NCI-H2196 (cell line): ENCODE data around the gene EFCAB8.
"Not testable (repeated sequence)": the region's sequence is repeated elsewhere in the genome, so short reads cannot be mapped to it uniquely, and the experiment has no call there.

Source experiments
- DNase-seq: peaks from one replicate; lab custom pipeline; 2025; ENCODE audit not compliant: unreplicated experiment; lab: John Stamatoyannopoulos, UW

The EFCAB8 gene

DNA sequence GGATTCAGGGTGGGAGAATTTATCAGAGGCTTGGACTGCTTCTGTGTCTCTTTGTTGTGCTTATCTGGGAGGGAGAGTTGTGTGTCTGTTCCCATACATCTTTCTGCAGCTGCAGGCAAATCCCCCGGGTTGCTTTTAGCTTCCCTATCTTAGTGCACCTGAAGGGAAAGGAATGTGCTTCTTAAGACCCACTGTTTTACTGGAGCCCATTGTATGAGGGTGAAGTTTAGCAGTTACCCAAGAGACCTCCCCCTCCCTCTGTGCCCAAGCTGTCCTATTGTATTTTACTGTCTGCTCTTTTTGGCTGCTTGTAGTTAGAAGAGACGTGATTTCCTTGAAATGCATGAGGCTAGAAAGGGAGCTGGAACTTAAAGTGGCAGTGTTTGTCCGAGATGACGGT lies 91.8 kb downstream of the EFCAB8 start:
- not testable (repeated sequence) for DNase-seq

GRCh38 chr20:32957459-32957858 lies 98.7 kb downstream of the EFCAB8 start:
- no peak for DNase-seq

- no peak for DNase-seq
Measured at GRCh38 chr20:32958574-32958973, 99.9 kb downstream of the EFCAB8 start.

- DNase-seq, result no peak
Measured at GRCh38 chr20:32959351-32960221, 100.9 kb downstream of the EFCAB8 start.

- no peak for DNase-seq
Measured at GRCh38 chr20:32960222-32960518, 101.4 kb downstream of the EFCAB8 start.

GRCh38 chr20:32960849-32961731 lies 102.4 kb downstream of the EFCAB8 start:
- DNase-seq, result no peak

DNA sequence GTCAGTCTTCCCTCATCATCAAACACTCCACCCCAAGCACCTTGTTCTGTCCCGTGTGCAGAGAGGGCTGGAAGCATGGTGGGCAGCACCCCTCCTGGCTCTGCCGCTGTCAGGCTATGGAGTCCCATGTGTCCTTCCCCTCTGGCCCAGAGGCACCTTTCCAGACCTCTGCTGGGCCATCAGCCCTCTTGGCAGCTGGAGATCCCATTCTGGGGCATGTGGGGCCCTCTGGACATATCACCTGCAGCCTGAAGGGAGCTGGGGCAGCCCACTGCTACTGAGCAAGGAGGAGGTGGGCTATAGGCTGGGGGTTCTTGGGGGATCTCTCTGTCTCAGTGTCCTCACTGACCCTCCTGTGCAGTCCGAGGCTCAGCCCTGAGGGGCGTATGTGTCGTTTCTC lies 103.3 kb downstream of the EFCAB8 start:
- no peak for DNase-seq

GRCh38 chr20:32962646-32963045 lies 103.9 kb downstream of the EFCAB8 start:
- DNase-seq, result not testable (repeated sequence)

- DNase-seq, result no peak
Measured at GRCh38 chr20:32963176-32963575, 104.5 kb downstream of the EFCAB8 start.

DNA sequence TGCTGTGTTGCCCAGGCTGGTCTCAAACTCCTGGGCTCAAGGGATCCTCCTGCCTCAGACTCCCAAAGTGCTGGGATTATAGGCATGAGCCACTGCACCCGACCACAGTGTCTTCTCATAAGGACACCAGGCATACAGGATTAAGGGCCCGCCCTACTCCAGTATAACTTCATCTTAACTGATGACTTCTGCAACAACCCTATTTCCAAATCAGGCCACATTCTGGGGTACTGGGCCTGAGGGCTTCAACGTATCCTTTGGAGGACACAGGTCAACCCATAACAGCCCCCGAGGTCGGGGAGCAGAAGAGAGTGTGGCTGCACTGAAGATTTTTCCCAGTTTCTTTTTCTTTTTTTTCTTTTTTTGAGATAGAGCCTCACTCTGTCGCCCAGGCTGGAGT lies 105.9 kb downstream of the EFCAB8 start:
- DNase-seq, result no peak

DNA sequence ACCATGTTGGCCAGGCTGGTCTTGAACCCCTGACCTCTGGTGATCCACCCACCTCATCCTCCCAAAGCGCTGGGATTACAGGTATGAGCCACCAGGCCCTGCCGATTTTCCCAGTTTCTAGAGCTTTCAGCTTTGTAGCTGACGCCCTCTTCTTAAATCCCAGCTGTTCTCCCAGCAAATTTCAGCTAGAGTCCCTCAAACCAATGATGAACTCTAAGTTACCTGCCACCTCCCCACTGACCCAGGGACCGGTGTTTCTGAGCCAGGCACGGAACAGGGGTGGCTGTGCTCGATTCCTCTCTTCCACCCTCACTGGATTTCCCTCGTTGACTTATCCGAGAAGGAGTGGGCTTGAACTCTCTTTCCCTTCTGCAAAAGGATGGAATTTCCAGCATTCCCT lies 106.4 kb downstream of the EFCAB8 start:
- DNase-seq, result no peak

GRCh38 chr20:32965581-32966373 lies 107.1 kb downstream of the EFCAB8 start:
- no peak for DNase-seq

- DNase-seq, result no peak
Measured at GRCh38 chr20:32966382-32966781, 107.7 kb downstream of the EFCAB8 start.

DNA sequence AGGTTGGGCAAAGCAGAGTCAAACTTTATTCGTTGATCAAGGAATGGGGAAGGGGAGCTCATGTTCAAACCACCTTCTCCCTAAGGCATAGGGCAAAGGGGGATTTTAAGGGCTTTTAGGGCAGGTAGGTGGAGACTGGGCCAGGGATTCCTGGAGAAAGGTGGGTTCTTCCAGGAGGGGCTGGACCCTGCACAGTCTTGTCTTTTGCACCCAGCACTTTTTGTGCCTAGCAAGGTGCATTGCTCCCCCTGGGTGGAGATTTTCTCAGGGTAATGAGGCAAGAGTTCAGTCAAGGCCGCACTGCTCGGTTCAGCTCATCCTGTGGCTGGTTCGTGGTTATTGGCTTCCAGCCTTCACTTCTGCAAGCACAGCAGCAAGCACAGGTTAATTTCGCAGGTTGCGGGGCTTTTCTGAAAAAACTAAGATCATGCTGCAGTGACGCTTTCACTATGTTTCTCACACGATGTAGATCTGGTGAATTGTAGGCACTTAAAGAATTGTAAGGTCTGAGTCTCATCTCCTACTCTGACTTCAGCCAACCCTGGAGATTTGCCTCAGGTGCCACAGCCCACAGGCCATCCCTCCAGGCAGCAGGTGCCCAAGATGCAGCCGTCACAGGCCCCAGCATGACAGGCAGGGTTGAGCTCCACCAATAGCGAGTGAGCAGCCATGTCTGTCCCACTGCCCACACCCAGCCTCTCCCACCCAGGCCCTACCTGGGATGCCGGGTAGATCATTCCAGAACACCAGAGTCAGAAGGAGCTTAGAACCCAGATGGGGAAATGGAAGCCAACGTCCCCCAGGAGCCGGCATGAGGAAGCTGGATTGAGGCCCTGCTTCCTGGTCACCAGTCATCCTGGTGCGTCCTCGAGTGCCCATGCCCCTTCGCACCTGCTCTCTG lies 108.4 kb downstream of the EFCAB8 start:
- DNase-seq, result no peak

DNA sequence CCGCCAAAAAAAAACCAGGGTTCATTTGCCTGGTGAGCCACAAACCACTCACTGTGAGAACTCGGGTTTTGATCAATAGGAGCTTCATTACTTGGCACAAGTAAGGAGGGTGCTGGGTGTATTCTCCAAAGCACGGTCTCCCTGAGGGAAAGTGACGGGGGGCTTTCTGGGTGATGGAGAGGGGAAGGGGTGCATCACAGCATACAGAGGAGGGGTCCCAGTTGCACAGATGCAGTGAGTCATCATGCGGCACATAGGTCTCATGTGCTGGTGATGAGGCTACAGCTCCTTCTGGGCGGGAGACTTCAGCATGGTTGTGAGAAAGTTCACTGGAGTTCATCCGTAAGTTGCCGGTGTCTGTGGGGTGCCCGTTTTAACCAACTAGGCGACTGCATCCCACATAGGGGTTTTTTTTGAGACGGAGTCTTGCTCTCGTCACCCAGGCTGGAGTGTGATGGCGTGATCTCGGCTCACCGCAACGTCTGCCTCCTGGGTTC lies 109.3 kb downstream of the EFCAB8 start:
- DNase-seq, result no peak

DNA sequence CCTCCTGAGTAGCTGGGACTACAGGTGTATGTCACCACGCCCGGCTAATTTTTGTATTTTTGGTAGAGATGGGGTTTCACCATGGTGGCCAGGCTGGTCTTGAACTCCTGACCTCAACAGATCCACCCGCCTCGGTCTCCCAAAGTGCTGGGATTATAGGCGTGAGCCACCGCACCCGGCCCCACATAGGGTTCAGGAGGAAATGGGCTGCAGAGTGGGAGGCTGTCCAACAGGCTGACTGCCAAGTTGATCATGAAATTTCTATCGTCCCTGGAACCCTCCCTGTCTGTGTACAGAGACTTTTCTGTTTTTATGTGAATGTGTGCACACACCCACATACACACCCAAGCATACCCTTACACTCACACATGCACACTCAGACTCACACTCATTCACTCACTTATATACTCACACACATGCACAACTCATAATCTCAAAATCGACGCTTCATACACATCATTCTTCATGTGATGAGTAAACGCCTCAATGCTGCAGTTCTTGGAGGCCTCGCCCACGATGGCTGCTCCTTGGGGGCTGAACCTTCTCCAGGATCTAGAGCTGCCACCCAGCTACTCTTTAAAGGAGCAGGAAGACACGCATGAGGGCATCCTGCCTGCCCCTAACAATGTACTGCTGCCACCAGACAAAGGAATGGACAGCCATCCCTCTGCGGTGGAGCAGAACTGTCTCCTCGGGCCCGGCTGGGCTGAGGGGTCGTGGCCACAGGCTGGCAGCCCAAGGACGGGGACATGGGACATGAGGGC lies 109.9 kb downstream of the EFCAB8 start:
- no peak for DNase-seq

GRCh38 chr20:32969356-32970114 lies 110.8 kb downstream of the EFCAB8 start:
- DNase-seq, result no peak

- no peak for DNase-seq
Measured at GRCh38 chr20:32970115-32970972, 111.6 kb downstream of the EFCAB8 start.
